Left cardiac atrium (tissue), 4 donors: ENCODE measurements around the gene ZNF213. TPM values are rescaled to one million over a fixed set of nuclear protein-coding genes. Genes with fewer than 3 reads are reported as not detected.
"Not testable (repeated sequence)": the region's sequence is repeated elsewhere in the genome, so short reads cannot be mapped to it uniquely, and the experiment has no call there.

ENCODE experiments used
- ATAC-seq, 2 donors: fragments of 200-7000 bp; cut with Tn5 transposase; one replicate each; pipeline ENCODE4 v1.9.1; 2020; ENCODE audit warnings: mild to moderate bottlenecking in 2 of 2, moderate library complexity in 2 of 2
- DNase-seq: peaks from one replicate; pipeline ENCODE4 v3.0.0-alpha.2; 2020
- intact Hi-C, 2 donors: fragments of 100-400 bp; cut with DNase I; formaldehyde crosslinking; loops; one replicate each; pipeline versions ENCODE4 v1.14.1 to v1.15.1; 2022 to 2023
- total RNA-seq, 2 donors: library from RNA; stranded (reverse); fragmentation: NEBNext Ultra II Directional; extraction: Animal tissue kit (Norgen Biotek cat#: 25700); gene quantifications; one replicate each; pipeline ENCODE4 v1.2.1, GENCODE V29; 2021
- donor health status: DM: no; HTN: yes; CAD: no.
- donor health status: DM: no; HTN: yes; CAD: no; lungs with severe emphysema.
- donor health status: DM: yes; HTN: yes; CAD: no.
- donor health status: Dilated cardiomyopathy.

Gene ZNF213
- total RNA-seq, 2 donors from 2014 or later = 6.5 to 6.7 TPM

GRCh38 chr16:3122926-3123570 lies 11.8 kb upstream of the ZNF213 start:
- ATAC-seq = no peak
- intact Hi-C loops = no loop called here
- DNase-seq = no peak

- intact Hi-C loops = no loop called here
- DNase-seq (peak; percentile 97), ATAC-seq (peak; percentile 97 to 98)
Observed at GRCh38 chr16:3123986-3124886, 10.6 kb upstream of the ZNF213 start.

- DNase-seq (no peak), ATAC-seq (no peak)
- intact Hi-C loops = loop anchor here in 1 of 2 donors (2.0 kb wide), 1 partner anchor 69 kb away; no protein-coding TSS in a partner anchor
Observed at GRCh38 chr16:3127745-3128144, 7.1 kb upstream of the ZNF213 start.

- peak; percentile 68 to 79 for ATAC-seq
- peak; percentile 76 for DNase-seq
- intact Hi-C loops = loop anchor here in 1 of 2 donors (2.0 to 5.0 kb wide), 2 partner anchors 71 to 102 kb away; no protein-coding TSS in a partner anchor
Observed at GRCh38 chr16:3129137-3130131, 5.4 kb upstream of the ZNF213 start.

GRCh38 chr16:3131755-3132377 lies 3.0 kb upstream of the ZNF213 start:
- ATAC-seq (no peak), DNase-seq (no peak)
- intact Hi-C loops = loop anchor here in 1 of 2 donors (5.0 kb wide), 1 partner anchor 105 kb away; no protein-coding TSS in a partner anchor

GRCh38 chr16:3133844-3134243 lies 985 bp upstream of the ZNF213 start:
- DNase-seq = no peak

GRCh38 chr16:3135126-3135715 lies 392 bp downstream of the ZNF213 start:
- intact Hi-C loops = no loop called here
- no peak for DNase-seq
- ATAC-seq = no peak

More at GRCh38 chr16:3133844-3134243, 985 bp upstream of the ZNF213 start:
- intact Hi-C loops = loop anchor here in 1 of 2 donors (5.0 kb wide), 1 partner anchor 107 kb away; no protein-coding TSS in a partner anchor
- no peak for ATAC-seq

- ATAC-seq (no peak), DNase-seq (peak; percentile 18)
- intact Hi-C loops = no loop called here
Observed at GRCh38 chr16:3137267-3137666, 2.4 kb downstream of the ZNF213 start.

- intact Hi-C loops = no loop called here
- DNase-seq (peak; percentile 14), ATAC-seq (no peak)
Observed at GRCh38 chr16:3138342-3138741, 3.5 kb downstream of the ZNF213 start.

GRCh38 chr16:3138823-3139426 lies 4.1 kb downstream of the ZNF213 start:
- DNase-seq (peak; percentile 13), ATAC-seq (no peak)
- intact Hi-C loops = no loop called here

GRCh38 chr16:3139561-3139960 lies 4.7 kb downstream of the ZNF213 start:
- intact Hi-C loops, ATAC-seq, DNase-seq: not testable (repeated sequence)

- intact Hi-C loops = no loop called here
- DNase-seq = peak; percentile 25
- no peak for ATAC-seq
Observed at GRCh38 chr16:3140603-3141427, 6.0 kb downstream of the ZNF213 start.

GRCh38 chr16:3141781-3142311 lies 7.0 kb downstream of the ZNF213 start:
- DNase-seq = no peak
- intact Hi-C loops = no loop called here
- no peak for ATAC-seq

- ATAC-seq (no peak), DNase-seq (peak; percentile 11)
- intact Hi-C loops = no loop called here
Observed at GRCh38 chr16:3142327-3142726, 7.5 kb downstream of the ZNF213 start.

GRCh38 chr16:3142770-3143169 lies 7.9 kb downstream of the ZNF213 start:
- ATAC-seq = no peak
- DNase-seq = peak; percentile 13
- intact Hi-C loops = no loop called here

GRCh38 chr16:3143189-3143588 lies 8.4 kb downstream of the ZNF213 start:
- ATAC-seq = no peak
- peak; percentile 17 for DNase-seq
- intact Hi-C loops = no loop called here
